SU-DHL-6 (cell line): ENCODE data around the gene BTBD19.

Experiments
- CTCF ChIP-seq: fragments of 200-600 bp; sonication (generic); IDR thresholded peaks from one replicate; pipeline ENCODE4 v1.5.1; 2017; ENCODE audit warnings: antibody characterized with exemption, mild to moderate bottlenecking, low read length, moderate library complexity; ENCODE audit not compliant: insufficient read depth, poor library complexity, severe bottlenecking
- EZH2phosphoT487 ChIP-seq: fragments of 200-600 bp; sonication (generic), shearing (Covaris generic); conservative IDR thresholded peaks from 2 replicates; pipeline ENCODE4 v1.6.1; 2018; ENCODE audit warnings: mild to moderate bottlenecking, antibody characterized with exemption, low read length, moderate library complexity, mixed read lengths

- TF ChIP-seq CTCF (no peak), EZH2phosphoT487 (no peak)
Observed at GRCh38 chr1:44798481-44799365, 9.6 kb upstream of the BTBD19 start.
